GM11168 (cell line): ENCODE results near the gene B4GALT5.

Experiments used
- in situ Hi-C: fragments of 300-500 bp; cut with MboI; formaldehyde crosslinking; loops from one replicate; pipeline ENCODE4 v1.12.0; 2022; ENCODE audit warnings: low sequenced_read_pairs; ENCODE audit not compliant: unreplicated experiment

Gene B4GALT5

DNA sequence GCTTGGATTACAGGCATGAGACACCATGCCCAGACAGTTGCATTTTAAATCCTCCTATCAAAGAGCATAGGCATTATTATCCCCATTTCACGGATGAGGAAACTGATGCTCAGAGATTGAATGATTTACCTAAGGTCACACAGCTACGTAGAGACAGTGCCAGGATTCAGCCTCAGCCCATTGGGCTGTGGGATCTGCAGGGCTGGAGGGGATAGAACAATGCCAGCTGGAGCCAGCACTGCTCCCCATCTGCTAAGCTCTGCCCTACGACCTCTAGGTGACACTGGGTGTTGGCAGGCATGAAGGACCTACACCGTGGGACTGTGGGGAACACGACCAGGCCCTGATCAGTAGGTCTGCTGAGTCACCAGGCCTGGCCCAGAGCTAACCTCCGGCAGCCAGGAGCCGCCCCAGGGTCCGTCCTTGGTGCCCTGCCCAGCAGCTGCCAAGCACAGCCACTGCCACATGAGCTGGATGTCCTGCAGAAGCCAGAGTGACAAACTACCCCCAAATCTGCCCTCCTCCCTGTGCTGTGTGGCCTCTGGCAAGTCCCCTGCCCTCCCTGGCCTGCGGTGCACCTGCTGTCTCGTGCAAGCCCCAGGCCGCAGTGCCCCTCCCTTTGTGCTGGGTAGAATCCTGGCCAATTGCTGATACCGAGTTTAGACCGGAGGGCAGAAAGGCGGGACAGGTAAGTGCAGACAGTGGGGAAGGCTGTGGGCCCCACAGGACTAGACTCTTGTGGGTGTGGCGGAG, 98.1 kb downstream of the B4GALT5 start:
- in situ Hi-C loops: loop anchor here (10.0 kb wide), 1 partner anchor 229 kb away; no protein-coding TSS in a partner anchor

- in situ Hi-C loops: loop anchor here (10.0 kb wide), 1 partner anchor 230 kb away; no protein-coding TSS in a partner anchor
These were observed 98.7 kb downstream of the B4GALT5 start for GRCh38 chr20:49615051-49615400.

GRCh38 chr20:49614338-49615050, 99.2 kb downstream of the B4GALT5 start:
- in situ Hi-C loops: loop anchor here (10.0 kb wide), 1 partner anchor 230 kb away; no protein-coding TSS in a partner anchor

DNA sequence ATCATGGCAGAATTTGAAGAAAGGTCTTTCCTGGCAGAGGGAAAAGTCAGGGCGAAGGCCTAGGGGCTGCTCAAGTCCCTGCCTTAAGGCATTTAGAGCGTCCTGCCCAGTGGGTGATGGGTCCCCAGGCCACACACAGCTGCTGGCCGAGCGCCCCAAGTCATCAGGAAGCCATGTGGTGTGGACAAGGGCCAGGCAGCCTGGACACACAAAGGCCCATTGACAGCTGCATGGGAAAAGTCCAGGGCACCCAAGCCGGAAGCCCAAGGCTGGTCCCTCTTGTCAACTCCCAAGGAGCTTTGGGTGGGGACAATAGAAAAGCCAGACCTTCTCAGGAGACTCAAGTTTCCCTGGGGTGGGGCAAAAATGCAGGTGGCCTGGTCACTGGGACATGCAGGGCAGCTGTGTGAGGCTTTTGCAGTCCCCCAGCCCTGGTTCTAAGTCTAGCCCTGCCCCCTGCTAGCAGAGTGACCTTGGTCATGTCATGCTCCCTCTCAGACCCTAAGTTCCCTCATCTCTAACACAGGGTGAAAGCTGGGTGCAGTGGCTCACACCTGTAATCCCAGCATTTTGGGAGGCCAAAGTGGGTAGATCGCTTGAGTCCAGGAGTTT, 101.4 kb downstream of the B4GALT5 start:
- in situ Hi-C loops: loop anchor here (10.0 kb wide), 1 partner anchor 233 kb away; no protein-coding TSS in a partner anchor

- in situ Hi-C loops: loop anchor here (10.0 kb wide), 1 partner anchor 233 kb away; no protein-coding TSS in a partner anchor
These were observed 102.0 kb downstream of the B4GALT5 start for GRCh38 chr20:49611539-49612126.

DNA sequence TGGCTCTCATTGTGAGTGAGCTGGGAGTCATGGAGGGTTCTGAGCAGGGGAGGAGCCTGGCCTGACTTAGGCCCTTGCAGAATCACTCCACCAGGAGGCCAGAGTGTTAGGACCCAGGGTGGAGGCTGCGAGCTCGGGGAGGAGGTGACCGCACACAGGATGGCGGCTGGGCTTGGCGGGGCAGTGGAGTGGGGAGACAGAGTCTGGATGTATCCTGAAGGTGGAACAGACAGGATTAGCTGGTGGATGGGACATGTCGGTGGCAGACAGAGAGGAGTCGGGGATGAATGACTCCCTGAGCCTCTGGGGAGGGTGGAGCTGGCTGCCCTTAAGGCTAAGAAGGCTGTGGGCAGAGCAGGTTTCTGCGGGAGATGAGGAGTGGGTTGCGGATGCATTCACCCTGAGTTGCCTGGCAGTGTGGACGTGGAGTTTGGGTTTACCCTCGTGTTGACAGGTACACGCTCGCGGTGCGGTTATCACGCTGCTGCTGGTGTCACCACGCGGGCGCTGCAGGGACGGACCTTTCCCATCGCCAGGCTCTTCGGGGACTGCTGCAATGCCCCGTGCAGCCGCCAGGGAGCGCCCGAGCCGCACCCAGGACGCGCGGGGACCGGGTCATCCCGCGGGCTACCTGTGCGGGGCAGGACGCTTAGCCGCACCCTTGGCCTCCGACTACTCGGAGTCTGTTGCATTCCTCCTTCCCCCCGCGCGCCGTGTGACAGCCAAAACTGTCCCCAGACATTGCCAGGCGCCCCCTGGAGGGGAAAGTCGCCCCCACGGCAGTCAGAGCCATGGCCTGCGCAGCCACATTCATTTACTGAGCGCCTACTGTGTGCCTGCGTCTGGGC, 102.8 kb downstream of the B4GALT5 start:
- in situ Hi-C loops: loop anchor here (10.0 kb wide), 1 partner anchor 234 kb away; no protein-coding TSS in a partner anchor

DNA sequence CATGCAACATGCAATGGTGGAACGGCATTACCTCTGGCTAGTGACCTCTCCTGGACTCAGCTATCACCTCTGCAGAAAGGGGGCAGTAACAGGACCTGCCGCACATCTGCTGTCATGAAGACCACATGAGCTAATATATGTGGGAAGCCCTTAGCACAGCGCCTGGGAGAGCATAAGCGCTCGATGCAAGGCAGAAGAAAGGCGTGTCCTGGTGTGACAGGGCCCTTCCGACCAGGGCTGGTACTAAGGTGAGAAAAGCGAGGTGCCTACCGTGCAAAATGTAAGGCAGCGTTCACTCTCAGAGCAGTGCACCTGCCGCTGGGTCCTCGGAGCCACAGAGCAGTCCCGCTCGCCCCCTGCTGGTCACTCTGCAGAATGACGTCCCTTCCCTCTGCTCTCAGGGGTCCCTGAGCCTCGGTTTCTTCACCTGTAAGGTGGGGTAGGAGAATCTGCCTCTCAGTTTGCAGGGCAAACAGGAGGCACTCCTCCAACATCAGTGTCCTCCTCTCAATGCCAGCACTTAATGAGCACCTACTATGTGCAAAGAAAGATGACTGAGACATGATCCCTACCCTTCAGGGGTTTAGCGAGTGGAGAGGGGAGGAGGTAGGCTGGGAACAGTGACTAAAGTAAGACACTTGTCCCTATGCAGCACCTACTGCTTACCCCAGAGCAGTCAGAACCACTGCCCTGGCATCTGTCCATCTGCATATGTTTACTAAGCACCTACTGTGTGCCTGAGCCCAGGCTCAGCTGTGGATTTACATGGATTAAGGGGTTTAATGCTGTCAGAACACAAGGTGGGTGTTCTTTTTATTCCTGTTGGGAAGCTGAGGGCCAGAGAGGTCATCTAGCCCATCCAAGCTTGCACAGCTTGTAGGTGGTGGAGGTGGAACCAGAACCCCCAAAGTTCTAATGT, 104.7 kb downstream of the B4GALT5 start:
- in situ Hi-C loops: loop anchor here (5.0 to 10.0 kb wide), 2 partner anchors 72 to 274 kb away; no protein-coding TSS in a partner anchor

DNA sequence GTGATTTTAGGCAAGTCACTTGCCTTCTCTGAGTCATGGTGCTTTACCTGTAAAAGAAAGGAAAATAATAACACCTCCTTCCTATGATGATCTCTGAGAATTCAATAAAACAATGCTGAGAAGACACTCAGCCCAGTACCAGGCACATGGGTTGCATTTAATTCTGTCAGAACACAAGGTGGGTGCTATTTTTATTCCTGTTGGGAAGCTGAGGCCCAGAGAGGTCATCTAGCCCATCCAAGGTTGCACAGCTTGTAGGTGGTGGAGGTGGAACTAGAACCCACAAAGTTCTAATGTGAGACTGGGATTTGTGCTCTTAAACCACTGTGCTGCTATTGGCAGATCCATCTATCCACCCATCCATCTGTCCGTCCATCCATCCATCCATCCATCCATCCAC, 106.1 kb downstream of the B4GALT5 start:
- in situ Hi-C loops: loop anchor here (5.0 to 10.0 kb wide), 2 partner anchors 70 to 273 kb away; no protein-coding TSS in a partner anchor

DNA sequence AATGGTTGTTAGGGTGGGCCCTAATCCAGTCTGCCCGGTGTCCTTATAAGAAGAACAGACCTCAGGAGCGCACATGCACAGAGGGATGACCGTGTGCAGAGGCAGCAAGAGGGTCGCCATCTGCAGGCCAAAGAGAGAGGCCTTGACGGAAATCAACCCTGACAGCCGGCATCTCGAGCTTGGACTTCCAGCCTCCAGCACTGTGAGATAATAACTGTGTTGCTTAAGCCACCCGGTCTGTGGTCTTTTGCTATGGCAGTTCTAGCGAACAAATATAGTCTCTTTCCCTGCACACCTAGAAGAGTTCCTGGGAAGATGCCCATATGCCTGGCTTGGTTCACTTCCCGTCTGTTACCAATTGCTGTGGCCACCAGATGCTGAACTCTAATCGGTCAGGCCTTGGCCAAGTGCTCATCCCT, 110.5 kb downstream of the B4GALT5 start:
- in situ Hi-C loops: loop anchor here (10.0 kb wide), 1 partner anchor 268 kb away; no protein-coding TSS in a partner anchor

DNA sequence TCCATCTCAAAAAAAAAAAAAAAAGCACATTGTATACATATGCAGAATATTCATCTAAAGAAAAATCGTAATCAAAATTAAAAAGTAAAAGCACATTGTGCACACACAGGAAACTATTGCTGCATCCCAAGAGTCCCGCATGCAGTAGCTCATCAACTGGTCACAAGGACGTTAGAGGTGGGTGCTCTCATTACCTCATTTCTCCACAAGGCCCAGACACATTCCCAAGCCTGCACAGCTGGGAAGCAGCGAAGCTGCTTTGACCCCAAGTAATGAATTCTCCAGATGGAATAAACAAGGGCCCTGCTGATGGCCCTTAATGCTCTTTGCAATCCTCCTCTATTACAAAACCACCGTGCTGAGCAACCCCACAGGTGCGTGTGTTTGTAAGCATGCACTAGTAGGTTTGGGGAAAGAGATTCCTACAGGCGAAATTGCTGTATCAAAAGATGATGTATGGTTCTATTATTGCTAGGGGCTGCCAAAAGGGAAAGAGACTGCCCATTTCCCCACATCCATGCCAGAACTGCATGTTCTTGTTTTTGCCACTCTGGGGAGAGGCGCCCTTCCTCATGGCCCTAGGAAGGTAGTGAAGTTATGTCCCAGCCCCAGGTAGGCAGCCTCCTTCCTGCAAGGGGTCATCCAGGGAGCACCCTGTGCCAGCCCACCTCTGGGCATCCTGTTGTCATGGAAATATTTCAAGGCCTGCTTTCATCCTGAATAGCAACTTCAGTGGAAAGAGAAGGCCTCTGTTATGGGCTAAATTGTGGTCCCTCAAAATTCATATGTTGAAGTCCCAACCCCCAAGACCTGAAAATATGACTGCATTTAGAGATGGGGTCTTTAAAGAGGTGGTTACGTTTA, 111.1 kb downstream of the B4GALT5 start:
- in situ Hi-C loops: loop anchor here (10.0 kb wide), 1 partner anchor 268 kb away; no protein-coding TSS in a partner anchor

- in situ Hi-C loops: loop anchor here (10.0 kb wide), 1 partner anchor 267 kb away; no protein-coding TSS in a partner anchor
These were observed 112.3 kb downstream of the B4GALT5 start for GRCh38 chr20:49601153-49601924.

GRCh38 chr20:49599746-49600113, 113.9 kb downstream of the B4GALT5 start:
- in situ Hi-C loops: loop anchor here (10.0 kb wide), 1 partner anchor 265 kb away; no protein-coding TSS in a partner anchor

DNA sequence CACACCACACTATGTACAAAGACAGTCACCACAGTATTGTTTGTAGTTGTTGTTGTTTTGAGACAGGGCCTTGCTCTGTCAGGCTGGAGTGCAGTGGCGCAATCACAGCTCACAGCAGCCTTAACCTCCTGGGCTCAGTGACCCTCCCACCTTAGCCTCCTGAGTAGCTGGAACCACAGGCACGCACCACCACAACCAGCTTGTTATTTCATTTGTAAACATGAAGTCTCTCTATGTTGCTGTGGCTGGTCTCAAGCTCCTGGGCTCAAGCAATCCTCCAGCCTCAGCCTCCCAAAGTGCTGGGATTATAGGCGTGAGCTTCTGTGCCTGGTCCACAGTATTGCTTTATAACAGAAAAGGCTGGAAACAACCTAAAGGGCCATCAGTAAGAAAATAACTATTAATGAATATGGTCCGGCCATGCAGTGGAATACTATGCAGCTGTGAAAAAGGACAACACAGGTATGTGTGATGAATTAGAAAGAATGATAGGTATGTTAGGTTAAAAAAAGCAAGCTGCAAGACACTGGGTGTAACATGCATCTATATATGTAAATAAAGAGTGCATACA, 115.8 kb downstream of the B4GALT5 start:
- in situ Hi-C loops: no loop called here

- in situ Hi-C loops: no loop called here
These were observed 117.7 kb downstream of the B4GALT5 start for GRCh38 chr20:49595811-49596561.

DNA sequence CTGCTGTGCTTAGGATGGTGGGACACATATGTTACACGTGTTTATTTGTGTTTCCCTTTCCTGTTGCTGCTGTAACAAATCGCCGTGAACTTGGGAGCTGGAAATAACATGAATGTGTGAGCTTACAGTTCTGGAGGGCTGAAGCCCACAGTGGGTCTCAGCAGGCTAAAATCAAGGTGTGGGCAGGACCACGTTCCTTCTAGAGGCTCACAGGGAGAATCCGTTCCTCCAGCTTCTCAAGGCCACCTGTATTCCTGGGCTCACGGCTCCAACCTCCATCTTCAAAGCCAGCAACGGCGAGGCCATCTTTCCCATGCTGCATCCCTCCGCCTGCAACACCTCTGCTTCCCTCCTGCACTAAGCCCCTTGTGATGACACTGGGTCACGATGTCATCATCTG, 118.3 kb downstream of the B4GALT5 start:
- in situ Hi-C loops: no loop called here

DNA sequence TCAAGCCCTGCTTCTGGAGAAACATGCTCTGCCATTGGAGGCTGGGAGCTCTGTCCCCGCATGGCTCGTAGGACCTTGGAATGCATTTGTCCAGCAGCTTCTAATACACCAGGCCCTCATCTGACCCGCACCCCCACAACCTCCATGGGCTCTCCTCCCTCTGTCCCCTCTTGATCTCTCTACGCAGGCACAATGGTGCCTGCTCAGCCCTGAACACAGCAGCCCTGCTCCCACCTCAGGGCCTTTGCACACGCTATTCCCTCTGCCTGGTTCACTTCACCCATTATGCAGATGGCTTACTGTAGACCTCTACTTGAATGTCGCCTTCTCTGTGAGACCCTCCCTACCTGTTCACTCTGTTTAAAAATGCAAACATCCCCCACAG, 118.8 kb downstream of the B4GALT5 start:
- in situ Hi-C loops: no loop called here
